Measurements from ENCODE around the gene SDHA. TPM values are rescaled to one million over a fixed set of nuclear protein-coding genes. Genes with fewer than 3 reads are reported as not detected.
"Not testable (repeated sequence)": the region's sequence is repeated elsewhere in the genome, so short reads cannot be mapped to it uniquely, and the experiment has no call there.

The SDHA gene
- total RNA-seq, 1 experiment from 2014 or later: 75.0 TPM

- Mint-ChIP-seq H3K27ac (ENCODE audit: low read depth, unreplicated experiment) (peak overlapping the region; percentile 77), H3K27me3 (ENCODE audit: insufficient read depth, unreplicated experiment) (no peaks in the 10 kb centered on the region), H3K4me3 (ENCODE audit: unreplicated experiment) (peak overlapping the region; percentile 84), H3K4me1 (ENCODE audit: insufficient read depth, unreplicated experiment) (peaks cover 24% of the 10 kb centered on the region), H3K9me3 (ENCODE audit: unreplicated experiment) (no peaks in the 10 kb centered on the region), H3K36me3 (ENCODE audit: insufficient read depth, unreplicated experiment) (peaks cover 27% of the 10 kb centered on the region)
- BruUV-seq (replicated peaks): no TSS peak
- peak; percentile 46 for DNase-seq (ENCODE audit: unreplicated experiment)
- intact Hi-C loops (cut with micrococcal nuclease): loop anchor here (2.0 kb wide), 1 partner anchor 30 kb away; no protein-coding TSS in a partner anchor
- no peak for TF ChIP-seq CTCF (IDR thresholded peaks at IDR 0.05; ENCODE audit: unreplicated experiment)
- ChIA-PET POLR2A (interaction anchor here (0.5 to 3.0 kb wide), 16 partner anchors 8 to 1112 kb away, joined by 3 to 29 read pairs (median 4); partner anchors contain the start of genes LRRC14B and PDCD6), CTCF (interaction anchor here (0.6 to 1.5 kb wide), 6 partner anchors 11 to 1815 kb away, joined by 3 to 4 read pairs (median 4); no protein-coding TSS in a partner anchor)
These were observed 554 bp downstream of the SDHA start for GRCh38 chr5:218457-219291.

- peaks cover 24% of the 10 kb centered on the region for H3K4me1 Mint-ChIP-seq (ENCODE audit: insufficient read depth, unreplicated experiment)
- TSS peak; percentile 33 for BruUV-seq (replicated peaks)
These were observed 1.3 kb downstream of the SDHA start for GRCh38 chr5:219460-219863.

GRCh38 chr5:219991-220390 is 1.9 kb downstream of the SDHA start:
- POLR2A ChIA-PET: interaction anchor here (1.1 to 3.0 kb wide), 3 partner anchors 51 to 210 kb away, joined by 5 to 29 read pairs (median 5); partner anchors contain the start of gene PDCD6
- Mint-ChIP-seq H3K9me3 (ENCODE audit: unreplicated experiment) (no peaks in the 10 kb centered on the region), H3K36me3 (ENCODE audit: insufficient read depth, unreplicated experiment) (peaks cover 25% of the 10 kb centered on the region), H3K27me3 (ENCODE audit: insufficient read depth, unreplicated experiment) (no peaks in the 10 kb centered on the region), H3K4me1 (ENCODE audit: insufficient read depth, unreplicated experiment) (peaks cover 22% of the 10 kb centered on the region), H3K4me3 (ENCODE audit: unreplicated experiment) (peak overlapping the region; percentile 84), H3K27ac (ENCODE audit: low read depth, unreplicated experiment) (no peak overlapping the region)
- no TSS peak for BruUV-seq (replicated peaks)
- intact Hi-C loops (cut with micrococcal nuclease): loop anchor here (2.0 kb wide), 1 partner anchor 31 kb away; no protein-coding TSS in a partner anchor
- TF ChIP-seq CTCF (IDR thresholded peaks at IDR 0.05; ENCODE audit: unreplicated experiment): no peak
- CTCF ChIA-PET: interaction anchor here (1.5 kb wide), 1 partner anchor 32 kb away, joined by 4 read pairs; no protein-coding TSS in a partner anchor
- peak; percentile 6 for DNase-seq (ENCODE audit: unreplicated experiment)

More at GRCh38 chr5:219460-219863, 1.3 kb downstream of the SDHA start:
- H3K27ac Mint-ChIP-seq (ENCODE audit: low read depth, unreplicated experiment): peak overlapping the region; percentile 71
- ChIA-PET POLR2A (interaction anchor here (0.5 to 3.0 kb wide), 9 partner anchors 27 to 285 kb away, joined by 3 to 29 read pairs (median 5); partner anchors contain the start of gene PDCD6), CTCF (interaction anchor here (0.6 to 1.5 kb wide), 2 partner anchors 31 to 45 kb away, joined by 3 to 4 read pairs; no protein-coding TSS in a partner anchor)
- TF ChIP-seq CTCF (IDR thresholded peaks at IDR 0.05; ENCODE audit: unreplicated experiment): no peak
- peak overlapping the region; percentile 84 for H3K4me3 Mint-ChIP-seq (ENCODE audit: unreplicated experiment)
- no peaks in the 10 kb centered on the region for H3K27me3 Mint-ChIP-seq (ENCODE audit: insufficient read depth, unreplicated experiment)
- intact Hi-C loops (cut with micrococcal nuclease): loop anchor here (2.0 kb wide), 1 partner anchor 31 kb away; no protein-coding TSS in a partner anchor
- H3K36me3 Mint-ChIP-seq (ENCODE audit: insufficient read depth, unreplicated experiment): peaks cover 22% of the 10 kb centered on the region
- H3K9me3 Mint-ChIP-seq (ENCODE audit: unreplicated experiment): no peaks in the 10 kb centered on the region
- DNase-seq (ENCODE audit: unreplicated experiment): peak; percentile 52

- CTCF ChIA-PET; POLR2A ChIA-PET; BruUV-seq (replicated peaks); intact Hi-C loops (cut with micrococcal nuclease); H3K27me3 Mint-ChIP-seq (ENCODE audit: insufficient read depth, unreplicated experiment); H3K4me3 Mint-ChIP-seq (ENCODE audit: unreplicated experiment); H3K9me3 Mint-ChIP-seq (ENCODE audit: unreplicated experiment): not testable (repeated sequence)
- H3K4me1 Mint-ChIP-seq (ENCODE audit: insufficient read depth, unreplicated experiment): peaks cover 15% of the 10 kb centered on the region
- peak; percentile 4 for DNase-seq (ENCODE audit: unreplicated experiment)
- H3K36me3 Mint-ChIP-seq (ENCODE audit: insufficient read depth, unreplicated experiment): peaks cover 50% of the 10 kb centered on the region
- H3K27ac Mint-ChIP-seq (ENCODE audit: low read depth, unreplicated experiment): peak overlapping the region; percentile 39
These were observed 5.0 kb downstream of the SDHA start for GRCh38 chr5:222951-223715.

Data from MCF 10A (cell line).